ENCODE data around the gene PLA2G4A.

PLA2G4A gene

GRCh38 chr1:186953876-186954275 lies 125.1 kb downstream of the PLA2G4A start:
- H3K9me3 ChIP-seq (ENCODE audit: control insufficient read depth, insufficient read depth, low read length), result no peaks in the 10 kb centered on the region
- H3K36me3 ChIP-seq (ENCODE audit: control insufficient read depth, insufficient read depth, low read length), result no peaks in the 10 kb centered on the region
- no peaks in the 10 kb centered on the region for H3K27me3 ChIP-seq (ENCODE audit: control insufficient read depth, insufficient read depth, low read length)
- no peak overlapping the region for H3K9ac ChIP-seq (ENCODE audit: low read depth, low read length)
- H3K27ac ChIP-seq (ENCODE audit: low read depth, low read length), result no peak overlapping the region
- no peaks in the 10 kb centered on the region for H3K4me1 ChIP-seq (ENCODE audit: control insufficient read depth, insufficient read depth, low read length)
- H3K4me3 ChIP-seq (ENCODE audit: low read depth, low read length), result no peak overlapping the region

GRCh38 chr1:186957314-186957713 lies 128.6 kb downstream of the PLA2G4A start:
- no peak overlapping the region for H3K4me3 ChIP-seq (ENCODE audit: low read depth, low read length)
- H3K4me1 ChIP-seq (ENCODE audit: control insufficient read depth, insufficient read depth, low read length), result peaks cover 16% of the 10 kb centered on the region
- no peaks in the 10 kb centered on the region for H3K27me3 ChIP-seq (ENCODE audit: control insufficient read depth, insufficient read depth, low read length)
- no peaks in the 10 kb centered on the region for H3K36me3 ChIP-seq (ENCODE audit: control insufficient read depth, insufficient read depth, low read length)
- H3K9me3 ChIP-seq (ENCODE audit: control insufficient read depth, insufficient read depth, low read length), result no peaks in the 10 kb centered on the region
- H3K27ac ChIP-seq (ENCODE audit: low read depth, low read length), result no peak overlapping the region
- no peak overlapping the region for H3K9ac ChIP-seq (ENCODE audit: low read depth, low read length)

- Histone ChIP-seq H3K27me3 (ENCODE audit: control insufficient read depth, insufficient read depth, low read length) (no peaks in the 10 kb centered on the region), H3K9ac (ENCODE audit: low read depth, low read length) (no peak overlapping the region), H3K4me1 (ENCODE audit: control insufficient read depth, insufficient read depth, low read length) (peaks cover 16% of the 10 kb centered on the region), H3K36me3 (ENCODE audit: control insufficient read depth, insufficient read depth, low read length) (no peaks in the 10 kb centered on the region), H3K27ac (ENCODE audit: low read depth, low read length) (no peak overlapping the region), H3K4me3 (ENCODE audit: low read depth, low read length) (no peak overlapping the region), H3K9me3 (ENCODE audit: control insufficient read depth, insufficient read depth, low read length) (no peaks in the 10 kb centered on the region)
These were observed 129.8 kb downstream of the PLA2G4A start for GRCh38 chr1:186958520-186958919.

GRCh38 chr1:186960861-186961260 lies 132.1 kb downstream of the PLA2G4A start:
- Histone ChIP-seq H3K9ac (ENCODE audit: low read depth, low read length) (no peak overlapping the region), H3K27me3 (ENCODE audit: control insufficient read depth, insufficient read depth, low read length) (no peaks in the 10 kb centered on the region), H3K4me3 (ENCODE audit: low read depth, low read length) (no peak overlapping the region), H3K27ac (ENCODE audit: low read depth, low read length) (no peak overlapping the region), H3K9me3 (ENCODE audit: control insufficient read depth, insufficient read depth, low read length) (no peaks in the 10 kb centered on the region), H3K36me3 (ENCODE audit: control insufficient read depth, insufficient read depth, low read length) (no peaks in the 10 kb centered on the region), H3K4me1 (ENCODE audit: control insufficient read depth, insufficient read depth, low read length) (peaks cover 16% of the 10 kb centered on the region)

GRCh38 chr1:186965847-186966246 lies 137.1 kb downstream of the PLA2G4A start:
- no peak overlapping the region for H3K9ac ChIP-seq (ENCODE audit: low read depth, low read length)
- H3K27ac ChIP-seq (ENCODE audit: low read depth, low read length), result no peak overlapping the region
- no peaks in the 10 kb centered on the region for H3K36me3 ChIP-seq (ENCODE audit: control insufficient read depth, insufficient read depth, low read length)
- no peak overlapping the region for H3K4me3 ChIP-seq (ENCODE audit: low read depth, low read length)
- H3K9me3 ChIP-seq (ENCODE audit: control insufficient read depth, insufficient read depth, low read length), result no peaks in the 10 kb centered on the region
- peaks cover 20% of the 10 kb centered on the region for H3K4me1 ChIP-seq (ENCODE audit: control insufficient read depth, insufficient read depth, low read length)
- no peaks in the 10 kb centered on the region for H3K27me3 ChIP-seq (ENCODE audit: control insufficient read depth, insufficient read depth, low read length)

- H3K27ac ChIP-seq (ENCODE audit: low read depth, low read length), result no peak overlapping the region
- no peak overlapping the region for H3K4me3 ChIP-seq (ENCODE audit: low read depth, low read length)
- no peak overlapping the region for H3K9ac ChIP-seq (ENCODE audit: low read depth, low read length)
- H3K27me3 ChIP-seq (ENCODE audit: control insufficient read depth, insufficient read depth, low read length), result no peaks in the 10 kb centered on the region
- no peaks in the 10 kb centered on the region for H3K36me3 ChIP-seq (ENCODE audit: control insufficient read depth, insufficient read depth, low read length)
- H3K9me3 ChIP-seq (ENCODE audit: control insufficient read depth, insufficient read depth, low read length), result no peaks in the 10 kb centered on the region
- H3K4me1 ChIP-seq (ENCODE audit: control insufficient read depth, insufficient read depth, low read length), result peaks cover 14% of the 10 kb centered on the region
These were observed 137.7 kb downstream of the PLA2G4A start for GRCh38 chr1:186966456-186966855.

GRCh38 chr1:186967656-186968394 lies 139.1 kb downstream of the PLA2G4A start:
- no peaks in the 10 kb centered on the region for H3K27me3 ChIP-seq (ENCODE audit: control insufficient read depth, insufficient read depth, low read length)
- no peak overlapping the region for H3K27ac ChIP-seq (ENCODE audit: low read depth, low read length)
- H3K9me3 ChIP-seq (ENCODE audit: control insufficient read depth, insufficient read depth, low read length), result no peaks in the 10 kb centered on the region
- peaks cover 10% of the 10 kb centered on the region for H3K4me1 ChIP-seq (ENCODE audit: control insufficient read depth, insufficient read depth, low read length)
- H3K9ac ChIP-seq (ENCODE audit: low read depth, low read length), result no peak overlapping the region
- H3K4me3 ChIP-seq (ENCODE audit: low read depth, low read length), result no peak overlapping the region
- no peaks in the 10 kb centered on the region for H3K36me3 ChIP-seq (ENCODE audit: control insufficient read depth, insufficient read depth, low read length)

GRCh38 chr1:186974774-186975181 lies 146.0 kb downstream of the PLA2G4A start:
- H3K9ac ChIP-seq (ENCODE audit: low read depth, low read length), result no peak overlapping the region
- no peak overlapping the region for H3K27ac ChIP-seq (ENCODE audit: low read depth, low read length)
- H3K4me3 ChIP-seq (ENCODE audit: low read depth, low read length), result no peak overlapping the region

GRCh38 chr1:186975220-186975619 lies 146.5 kb downstream of the PLA2G4A start:
- Histone ChIP-seq H3K4me3 (ENCODE audit: low read depth, low read length) (no peak overlapping the region), H3K27ac (ENCODE audit: low read depth, low read length) (no peak overlapping the region), H3K9ac (ENCODE audit: low read depth, low read length) (no peak overlapping the region), H3K27me3 (ENCODE audit: control insufficient read depth, insufficient read depth, low read length) (no peaks in the 10 kb centered on the region), H3K36me3 (ENCODE audit: control insufficient read depth, insufficient read depth, low read length) (no peaks in the 10 kb centered on the region), H3K4me1 (ENCODE audit: control insufficient read depth, insufficient read depth, low read length) (no peaks in the 10 kb centered on the region; the same call in 1 of the 2 replicates), H3K9me3 (ENCODE audit: control insufficient read depth, insufficient read depth, low read length) (no peaks in the 10 kb centered on the region)

More at GRCh38 chr1:186974774-186975181, 146.0 kb downstream of the PLA2G4A start:
- Histone ChIP-seq H3K9me3 (ENCODE audit: control insufficient read depth, insufficient read depth, low read length) (no peaks in the 10 kb centered on the region), H3K4me1 (ENCODE audit: control insufficient read depth, insufficient read depth, low read length) (no peaks in the 10 kb centered on the region; the same call in 1 of the 2 replicates), H3K36me3 (ENCODE audit: control insufficient read depth, insufficient read depth, low read length) (no peaks in the 10 kb centered on the region), H3K27me3 (ENCODE audit: control insufficient read depth, insufficient read depth, low read length) (no peaks in the 10 kb centered on the region)

GRCh38 chr1:186976700-186977099 lies 148.0 kb downstream of the PLA2G4A start:
- no peak overlapping the region for H3K9ac ChIP-seq (ENCODE audit: low read depth, low read length)
- H3K9me3 ChIP-seq (ENCODE audit: control insufficient read depth, insufficient read depth, low read length), result no peaks in the 10 kb centered on the region
- no peaks in the 10 kb centered on the region; the same call in 1 of the 2 replicates for H3K4me1 ChIP-seq (ENCODE audit: control insufficient read depth, insufficient read depth, low read length)
- H3K27me3 ChIP-seq (ENCODE audit: control insufficient read depth, insufficient read depth, low read length), result no peaks in the 10 kb centered on the region
- H3K27ac ChIP-seq (ENCODE audit: low read depth, low read length), result no peak overlapping the region
- no peak overlapping the region for H3K4me3 ChIP-seq (ENCODE audit: low read depth, low read length)
- no peaks in the 10 kb centered on the region for H3K36me3 ChIP-seq (ENCODE audit: control insufficient read depth, insufficient read depth, low read length)

GRCh38 chr1:186977266-186977957 lies 148.7 kb downstream of the PLA2G4A start:
- no peaks in the 10 kb centered on the region for H3K9me3 ChIP-seq (ENCODE audit: control insufficient read depth, insufficient read depth, low read length)
- H3K27me3 ChIP-seq (ENCODE audit: control insufficient read depth, insufficient read depth, low read length), result no peaks in the 10 kb centered on the region
- H3K9ac ChIP-seq (ENCODE audit: low read depth, low read length), result no peak overlapping the region
- no peak overlapping the region for H3K27ac ChIP-seq (ENCODE audit: low read depth, low read length)
- no peaks in the 10 kb centered on the region; the same call in 1 of the 2 replicates for H3K4me1 ChIP-seq (ENCODE audit: control insufficient read depth, insufficient read depth, low read length)
- no peak overlapping the region for H3K4me3 ChIP-seq (ENCODE audit: low read depth, low read length)
- H3K36me3 ChIP-seq (ENCODE audit: control insufficient read depth, insufficient read depth, low read length), result no peaks in the 10 kb centered on the region
